Activated CD4-positive, alpha-beta T cell treated with anti-CD3 and anti-CD28 coated beads, Interleukin-2, amount 50 U/mL, for 24 hours (primary cell): ENCODE data around the gene LRGUK.
"Not testable (repeated sequence)": the region's sequence is repeated elsewhere in the genome, so short reads cannot be mapped to it uniquely, and the experiment has no call there.

Experiments
- DNase-seq, 2 donors: peaks; one replicate each; pipeline ENCODE4 v3.0.0-alpha.2; 2020; ENCODE audit warnings: low read depth in 1 of 2, low spot score in 1 of 2

LRGUK gene, protein sequence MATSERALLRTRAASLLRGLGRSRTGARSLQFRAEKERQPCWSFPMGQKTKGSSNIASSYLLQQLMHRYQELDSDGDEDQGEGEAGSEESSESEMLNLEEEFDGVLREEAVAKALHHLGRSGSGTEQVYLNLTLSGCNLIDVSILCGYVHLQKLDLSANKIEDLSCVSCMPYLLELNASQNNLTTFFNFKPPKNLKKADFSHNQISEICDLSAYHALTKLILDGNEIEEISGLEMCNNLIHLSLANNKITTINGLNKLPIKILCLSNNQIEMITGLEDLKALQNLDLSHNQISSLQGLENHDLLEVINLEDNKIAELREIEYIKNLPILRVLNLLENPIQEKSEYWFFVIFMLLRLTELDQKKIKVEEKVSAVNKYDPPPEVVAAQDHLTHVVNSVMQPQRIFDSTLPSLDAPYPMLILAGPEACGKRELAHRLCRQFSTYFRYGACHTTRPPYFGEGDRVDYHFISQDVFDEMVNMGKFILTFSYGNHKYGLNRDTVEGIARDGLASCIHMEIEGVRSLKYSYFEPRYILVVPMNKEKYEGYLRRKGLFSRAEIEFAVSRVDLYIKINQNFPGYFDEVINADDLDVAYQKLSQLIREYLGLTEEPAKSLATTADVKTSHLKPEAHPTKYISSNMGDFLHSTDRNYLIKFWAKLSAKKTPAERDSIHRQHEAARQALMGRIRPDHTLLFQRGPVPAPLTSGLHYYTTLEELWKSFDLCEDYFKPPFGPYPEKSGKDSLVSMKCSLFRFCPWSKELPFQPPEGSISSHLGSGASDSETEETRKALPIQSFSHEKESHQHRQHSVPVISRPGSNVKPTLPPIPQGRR

DNA sequence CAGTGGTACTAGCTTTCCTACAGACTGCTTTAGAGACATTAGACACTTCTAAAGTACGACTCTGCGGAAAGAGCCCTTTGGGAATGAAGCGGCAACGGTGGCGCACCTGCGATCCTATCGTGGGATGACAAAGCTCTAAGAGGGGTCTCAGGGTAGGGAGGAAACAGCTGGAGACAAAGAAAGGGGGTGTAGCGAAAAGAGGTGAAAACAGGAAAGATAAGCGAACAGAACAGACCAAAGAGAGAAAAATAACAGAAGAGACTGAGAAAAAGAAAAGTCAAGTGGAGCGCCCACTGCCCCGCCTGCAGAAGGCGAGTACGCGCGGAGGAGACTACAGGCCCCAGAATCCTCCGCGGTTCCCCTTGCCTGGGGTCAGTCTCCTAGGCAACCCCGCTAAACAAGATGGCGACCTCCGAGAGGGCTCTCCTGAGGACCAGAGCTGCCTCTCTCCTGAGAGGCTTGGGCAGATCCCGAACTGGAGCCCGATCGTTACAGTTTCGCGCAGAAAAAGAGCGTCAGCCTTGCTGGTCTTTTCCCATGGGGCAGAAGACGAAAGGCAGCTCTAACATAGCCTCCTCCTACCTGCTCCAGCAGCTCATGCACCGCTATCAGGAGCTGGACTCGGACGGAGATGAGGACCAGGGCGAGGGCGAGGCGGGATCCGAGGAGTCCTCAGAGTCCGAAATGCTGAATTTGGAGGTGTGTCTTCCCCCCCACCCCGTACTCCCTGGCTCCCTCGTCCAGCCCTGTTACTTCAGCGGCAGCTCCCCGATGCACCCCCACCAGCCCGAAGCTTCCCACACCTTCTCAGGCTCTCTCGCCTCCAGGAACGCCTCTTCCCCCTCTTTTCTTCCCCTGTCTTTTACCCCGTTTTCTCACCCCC is at the start of gene LRGUK:
TSS of gene LRGUK (plus strand) at position 375 of the 883 bp plus-strand sequence. CDS start at position 403, 28 bp downstream.
- DNase-seq, result peak; percentile 29 to 69

DNA sequence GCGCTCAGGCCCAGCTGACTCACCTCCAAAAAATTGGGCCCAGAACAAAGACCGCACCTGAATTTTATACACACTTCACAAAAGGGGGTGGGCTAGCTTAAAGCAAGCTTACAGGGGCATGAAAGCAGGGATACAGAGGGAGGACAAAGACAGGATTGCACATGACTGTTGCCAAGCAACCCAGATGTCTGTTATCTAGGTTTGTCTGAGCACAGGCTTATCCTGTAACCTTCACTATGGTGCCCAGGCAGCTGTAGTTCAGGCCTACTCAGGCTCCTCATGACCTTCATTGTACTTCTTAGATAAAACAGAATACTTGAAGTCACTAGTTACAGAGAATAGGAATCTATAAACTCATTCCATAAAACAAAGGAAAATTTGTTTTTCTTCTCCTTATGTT is 49.6 kb upstream of the LRGUK start:
- DNase-seq, result not testable (repeated sequence)

GRCh38 chr7:134078991-134079390 is 48.1 kb upstream of the LRGUK start:
- no peak for DNase-seq

DNA sequence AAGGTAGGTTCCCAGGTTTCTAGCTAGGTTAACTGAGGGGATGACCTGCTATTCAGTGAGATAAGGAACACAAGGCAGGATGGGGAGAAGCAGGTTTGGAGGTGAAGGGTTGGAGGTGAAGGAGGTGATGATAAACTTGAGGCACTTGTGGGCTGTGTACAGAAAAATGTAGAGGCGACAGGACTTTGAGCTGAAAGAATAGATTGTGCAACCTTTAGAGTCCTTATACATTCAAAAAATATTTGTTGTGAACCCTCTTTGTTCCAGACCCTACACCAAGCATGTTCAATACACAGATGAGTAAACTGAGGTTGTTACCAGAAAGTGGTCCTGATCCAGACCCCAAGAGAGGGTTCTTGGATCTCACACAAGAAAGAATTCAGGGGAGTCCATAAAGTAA is 45.4 kb upstream of the LRGUK start:
- no peak for DNase-seq

GRCh38 chr7:134083766-134084487 is 43.2 kb upstream of the LRGUK start:
- no peak for DNase-seq

DNA sequence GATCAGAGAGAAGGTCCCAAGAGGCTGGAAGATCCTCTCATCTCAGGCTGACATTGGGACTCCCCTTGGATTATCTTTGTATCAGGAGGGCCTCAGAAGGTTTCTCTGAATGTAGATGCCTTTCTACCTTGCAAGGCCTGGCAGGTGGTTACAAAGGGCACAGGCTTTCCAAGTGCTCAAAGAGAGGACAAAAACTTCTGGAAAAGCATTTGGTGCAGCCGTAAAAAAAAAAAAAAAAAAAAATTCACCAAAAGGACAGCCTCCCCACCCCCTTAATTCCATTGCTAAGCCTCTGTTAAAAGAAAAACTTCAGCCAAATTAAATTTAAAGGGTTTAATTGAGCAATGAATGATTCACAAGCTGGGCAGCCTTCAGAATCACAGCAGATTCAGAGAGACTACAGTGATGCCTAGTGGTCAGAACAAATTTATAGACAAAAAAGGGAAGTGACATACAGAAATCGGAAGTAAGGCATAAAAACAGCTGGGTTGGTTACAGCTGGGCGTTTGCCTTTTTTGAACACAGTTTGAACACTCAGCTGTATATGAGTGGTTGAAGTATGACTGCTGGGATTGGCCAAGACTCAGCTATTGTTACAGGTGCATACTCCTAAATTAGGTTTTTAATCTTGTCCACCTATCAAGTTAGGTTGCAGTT is 42.5 kb upstream of the LRGUK start:
- no peak for DNase-seq

DNA sequence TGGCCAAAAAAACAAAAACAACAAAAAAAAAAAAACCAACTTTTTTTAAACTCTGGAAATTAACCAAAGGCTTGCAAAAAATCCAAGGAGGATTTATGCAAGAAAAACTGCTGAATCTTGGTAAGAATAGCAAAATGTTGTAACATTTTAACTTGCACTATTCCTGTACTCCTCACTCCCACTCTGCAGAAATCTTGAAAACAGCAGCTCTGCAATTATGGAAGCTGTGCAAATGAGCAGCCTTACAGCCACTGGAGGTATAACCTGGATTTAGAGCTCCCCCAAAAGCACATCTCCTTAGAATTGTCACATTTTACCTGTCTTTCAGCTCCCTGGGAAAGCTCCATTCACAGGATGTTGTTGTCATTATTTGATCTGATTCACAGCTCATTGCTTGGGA is 41.8 kb upstream of the LRGUK start:
- no peak for DNase-seq

GRCh38 chr7:134086998-134087735 is 40.0 kb upstream of the LRGUK start:
- no peak for DNase-seq

DNA sequence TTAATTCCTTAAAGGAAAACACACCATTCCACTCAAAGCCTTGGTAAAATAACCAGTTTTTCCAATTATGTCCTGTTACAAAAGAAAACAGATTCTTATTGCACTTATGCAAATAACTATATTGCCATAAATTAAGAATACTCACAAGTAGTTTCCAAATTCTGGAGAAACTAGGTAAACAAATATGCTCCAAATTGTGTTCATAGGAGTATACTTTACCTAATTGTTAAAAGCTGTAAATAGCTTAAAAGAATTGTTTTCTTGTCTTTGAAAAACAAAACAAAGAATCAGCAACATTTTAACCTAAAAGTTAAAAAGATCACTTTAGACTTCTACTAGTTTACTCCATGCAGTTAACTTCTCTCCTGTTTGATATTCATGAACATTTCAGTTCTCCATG is 38.9 kb upstream of the LRGUK start:
- no peak for DNase-seq

DNA sequence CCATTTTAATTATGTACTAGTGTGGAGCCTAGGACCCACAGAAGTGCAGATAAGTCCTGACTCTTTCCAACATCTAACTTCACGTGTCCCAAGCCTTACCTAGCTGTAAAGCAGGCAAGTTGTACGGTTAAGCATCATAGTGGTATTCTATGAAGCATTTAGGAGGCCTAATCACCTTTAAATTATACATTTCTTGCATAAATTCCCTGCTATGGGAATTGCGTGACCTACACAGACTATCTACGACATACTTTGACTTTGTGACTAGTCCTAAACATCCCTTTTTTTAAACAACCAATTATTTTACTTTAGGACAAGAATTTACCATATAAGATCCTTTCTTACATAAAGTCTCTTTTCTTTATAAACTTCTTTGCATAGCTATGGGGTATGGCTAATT is 37.7 kb upstream of the LRGUK start:
- DNase-seq, result no peak

- DNase-seq, result no peak
Measured at GRCh38 chr7:134098072-134098471, 29.1 kb upstream of the LRGUK start.

DNA sequence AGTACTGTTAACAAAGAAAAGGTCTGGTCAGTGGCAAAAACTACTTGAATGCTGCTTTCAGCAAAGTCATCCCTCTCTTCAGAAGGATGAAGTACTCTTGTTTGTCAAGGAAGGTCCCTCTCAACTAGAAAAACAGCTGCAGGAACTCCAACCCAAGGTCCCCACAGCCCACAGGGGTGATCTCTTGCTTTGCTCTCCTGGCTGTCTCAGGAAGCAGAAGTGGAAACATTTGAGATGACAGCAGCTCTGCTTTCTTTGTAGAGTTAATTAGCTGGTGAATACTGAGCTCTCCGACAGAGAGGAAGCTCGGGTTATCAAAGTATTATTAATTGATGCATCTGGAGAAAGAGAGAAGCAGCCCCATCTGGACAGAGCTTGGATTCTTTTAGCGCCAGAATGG is 25.4 kb upstream of the LRGUK start:
- DNase-seq, result no peak

- no peak for DNase-seq
Measured at GRCh38 chr7:134104166-134104565, 23.0 kb upstream of the LRGUK start.

GRCh38 chr7:134105841-134106240 is 21.3 kb upstream of the LRGUK start:
- no peak for DNase-seq

DNA sequence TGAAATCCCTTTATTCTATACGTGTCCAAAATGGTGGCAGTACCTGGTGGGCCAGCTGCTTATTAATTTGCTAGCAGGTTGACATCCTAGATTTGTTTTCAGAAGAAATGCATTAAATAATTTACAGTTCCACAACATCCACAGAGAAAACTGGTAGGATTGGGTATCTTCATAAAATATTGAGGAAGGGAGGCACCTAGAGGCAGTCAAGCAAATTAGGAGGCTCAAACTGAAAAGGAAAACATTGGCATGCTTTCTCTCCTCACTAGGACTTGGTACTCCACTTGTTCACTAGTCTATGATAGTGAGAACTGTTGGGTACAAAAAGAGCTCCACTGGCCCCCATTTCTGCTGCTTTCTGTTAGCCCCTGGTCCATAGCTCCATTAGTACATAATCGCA is 18.3 kb upstream of the LRGUK start:
- no peak for DNase-seq

- DNase-seq, result no peak
Measured at GRCh38 chr7:134113655-134114054, 13.5 kb upstream of the LRGUK start.

GRCh38 chr7:134114992-134115391 is 12.1 kb upstream of the LRGUK start:
- no peak for DNase-seq

- no peak for DNase-seq
Measured at GRCh38 chr7:134120405-134120804, 6.7 kb upstream of the LRGUK start.

GRCh38 chr7:134121632-134122139 is 5.5 kb upstream of the LRGUK start:
- DNase-seq, result no peak
